Panc1 (cell line): ENCODE measurements around the gene CBFB. TPM values are rescaled to one million over a fixed set of nuclear protein-coding genes. Genes with fewer than 3 reads are reported as not detected.

Experiments used
- ATAC-seq: fragments of 200-7000 bp; cut with Tn5 transposase; 2 replicates; pipeline ENCODE4 v1.9.1; 2020; ENCODE audit warnings: mild to moderate bottlenecking, moderate library complexity
- BruUV-seq: library from RNA; stranded (reverse); fragments of 400-500 nt; replicated peaks from 2 replicates; lab custom pipeline; 2021; lab: Mats Ljungman, UMichigan
- CTCF ChIA-PET: fragments of 300-600 bp; sonication (Branson Sonifier 250); formaldehyde crosslinking; loops from one replicate; lab custom pipeline; 2022; ENCODE audit warnings: antibody characterized with exemption; lab: Charles Lee
- POLR2A ChIA-PET: fragments of 300-600 bp; sonication (Branson Sonifier 250); formaldehyde crosslinking; loops from one replicate; lab custom pipeline; 2022; ENCODE audit warnings: antibody characterized with exemption; lab: Charles Lee
- DNase-seq: peaks from one replicate; pipeline ENCODE4 v3.0.0-alpha.2; 2010; ENCODE audit warnings: low read depth, low spot score
- H3K27ac ChIP-seq: 2 replicates; pipeline ENCODE4 v1.5.1; 2011; ENCODE audit warnings: mild to moderate bottlenecking, low read length, inconsistent platforms
- H3K27me3 ChIP-seq: fragments of 200-500 bp; sonication (Bioruptor generic); 2 replicates; pipeline ENCODE4 v1.6.0; 2014; ENCODE audit warnings: low read length, inconsistent platforms; ENCODE audit not compliant: control insufficient read depth, insufficient read depth
- H3K36me3 ChIP-seq: fragments of 200-500 bp; sonication (Bioruptor generic); 2 replicates; pipeline ENCODE4 v1.5.1; 2014; ENCODE audit warnings: inconsistent platforms, mild to moderate bottlenecking, low read length, moderate library complexity; ENCODE audit not compliant: control insufficient read depth, insufficient read depth
- H3K4me1 ChIP-seq: 2 replicates; pipeline ENCODE4 v1.5.1; 2011; ENCODE audit warnings: inconsistent platforms, mild to moderate bottlenecking, low read length, moderate library complexity; ENCODE audit not compliant: control insufficient read depth, insufficient read depth
- H3K4me3 ChIP-seq, 2 experiments: 2 replicates each; pipeline ENCODE4 v1.5.1; 2011 to 2012; ENCODE audit warnings: low read depth in 2 of 2, low read length in 2 of 2, mild to moderate bottlenecking in 2 of 2, inconsistent platforms in 1 of 2, moderate library complexity in 1 of 2
- H3K9me3 ChIP-seq: fragments of 200-500 bp; sonication (Bioruptor generic); 2 replicates; pipeline ENCODE4 v1.5.1; 2014; ENCODE audit warnings: low read depth, mild to moderate bottlenecking, inconsistent platforms, low read length, moderate library complexity; ENCODE audit not compliant: control insufficient read depth, insufficient read depth
- POLR2AphosphoS5 ChIP-seq: IDR thresholded peaks from 2 replicates; pipeline ENCODE4 v1.6.1; 2012; ENCODE audit warnings: mild to moderate bottlenecking, low read depth, low read length, moderate library complexity
- SIN3A ChIP-seq: IDR thresholded peaks from 2 replicates; pipeline ENCODE4 v1.6.1; 2012; ENCODE audit warnings: low read depth, mild to moderate bottlenecking, low read length, moderate library complexity, borderline replicate concordance; ENCODE audit not compliant: insufficient read depth
- TCF7L2 ChIP-seq: IDR thresholded peaks from 2 replicates; pipeline ENCODE4 v1.6.1; 2011; ENCODE audit warnings: mild to moderate bottlenecking, low read depth, low read length, inconsistent platforms
- in situ Hi-C: cut with HindIII; loops from 2 replicates; pipeline ENCODE4 v1.10.0; 2016; ENCODE audit warnings: low sequenced_read_pairs, low pct_unique_long_range_greater_than_20kb
- intact Hi-C: fragments of 100-400 bp; cut with micrococcal nuclease; formaldehyde crosslinking; loops from one replicate; pipeline ENCODE4 v1.10.0; 2022; ENCODE audit not compliant: unreplicated experiment
- total RNA-seq: library from RNA; stranded (reverse); gene quantifications from one replicate; pipeline ENCODE4 v1.2.1, GENCODE V29; 2021; ENCODE audit not compliant: unreplicated experiment
- TF ChIP-seq, protein P1 (sequence below), 2 experiments: IDR thresholded peaks; 2 replicates each; pipeline ENCODE4 v1.6.1; 2011 to 2012; ENCODE audit warnings: low read depth in 2 of 2, control low read depth in 1 of 2, low read length in 1 of 2, mild to moderate bottlenecking in 1 of 2, moderate library complexity in 1 of 2; ENCODE audit not compliant: insufficient read depth in 1 of 2
- TF ChIP-seq, protein P2 (sequence below): fragments of 450-650 bp; IDR thresholded peaks from 2 replicates; pipeline ENCODE4 v1.5.1; 2017; ENCODE audit warnings: mild to moderate bottlenecking

CBFB gene
- total RNA-seq, 1 experiment from 2014 or later = 66.4 TPM

DNA sequence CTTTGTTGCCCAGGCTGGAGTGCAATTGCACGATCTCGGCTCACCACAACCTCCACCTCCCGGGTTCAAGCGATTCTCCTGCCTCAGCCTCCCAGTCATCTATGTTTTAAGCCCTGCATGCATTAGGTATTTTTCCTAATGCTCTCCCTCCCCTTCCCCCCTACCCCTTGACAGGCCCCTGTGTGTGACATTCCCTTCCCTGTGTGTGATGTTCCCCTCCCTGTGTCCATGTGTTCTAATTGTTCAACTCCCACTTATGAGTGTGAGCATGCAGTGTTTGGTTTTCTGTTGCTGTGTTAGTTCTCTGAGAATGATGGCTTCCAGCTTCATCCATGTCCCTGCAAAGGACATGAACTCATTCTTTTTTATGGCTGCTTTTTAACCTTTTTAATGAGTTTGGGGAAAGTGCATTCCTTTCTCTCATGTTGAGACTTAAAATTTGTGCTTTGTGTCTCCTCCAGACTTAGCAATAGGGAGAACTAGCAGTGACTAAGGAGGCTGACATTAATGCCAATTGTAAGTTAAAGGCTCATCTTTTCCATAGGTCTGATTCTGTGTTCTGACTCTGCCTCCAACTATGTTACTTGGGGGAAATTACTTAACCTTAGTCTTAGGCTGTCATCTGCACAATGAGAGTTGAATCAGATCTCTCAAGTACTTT lies 63.1 kb downstream of the CBFB start:
- H3K27ac ChIP-seq = no peak overlapping the region
- POLR2A ChIA-PET = no interaction called here
- in situ Hi-C loops = no loop called here
- intact Hi-C loops = no loop called here
- no peak for ATAC-seq
- BruUV-seq = no TSS peak
- CTCF ChIA-PET = no interaction called here
- no peak overlapping the region for H3K4me3 ChIP-seq
- no peak for TF ChIP-seq SIN3A
- no peak for TF ChIP-seq POLR2AphosphoS5
- TF ChIP-seq, protein P1, sequence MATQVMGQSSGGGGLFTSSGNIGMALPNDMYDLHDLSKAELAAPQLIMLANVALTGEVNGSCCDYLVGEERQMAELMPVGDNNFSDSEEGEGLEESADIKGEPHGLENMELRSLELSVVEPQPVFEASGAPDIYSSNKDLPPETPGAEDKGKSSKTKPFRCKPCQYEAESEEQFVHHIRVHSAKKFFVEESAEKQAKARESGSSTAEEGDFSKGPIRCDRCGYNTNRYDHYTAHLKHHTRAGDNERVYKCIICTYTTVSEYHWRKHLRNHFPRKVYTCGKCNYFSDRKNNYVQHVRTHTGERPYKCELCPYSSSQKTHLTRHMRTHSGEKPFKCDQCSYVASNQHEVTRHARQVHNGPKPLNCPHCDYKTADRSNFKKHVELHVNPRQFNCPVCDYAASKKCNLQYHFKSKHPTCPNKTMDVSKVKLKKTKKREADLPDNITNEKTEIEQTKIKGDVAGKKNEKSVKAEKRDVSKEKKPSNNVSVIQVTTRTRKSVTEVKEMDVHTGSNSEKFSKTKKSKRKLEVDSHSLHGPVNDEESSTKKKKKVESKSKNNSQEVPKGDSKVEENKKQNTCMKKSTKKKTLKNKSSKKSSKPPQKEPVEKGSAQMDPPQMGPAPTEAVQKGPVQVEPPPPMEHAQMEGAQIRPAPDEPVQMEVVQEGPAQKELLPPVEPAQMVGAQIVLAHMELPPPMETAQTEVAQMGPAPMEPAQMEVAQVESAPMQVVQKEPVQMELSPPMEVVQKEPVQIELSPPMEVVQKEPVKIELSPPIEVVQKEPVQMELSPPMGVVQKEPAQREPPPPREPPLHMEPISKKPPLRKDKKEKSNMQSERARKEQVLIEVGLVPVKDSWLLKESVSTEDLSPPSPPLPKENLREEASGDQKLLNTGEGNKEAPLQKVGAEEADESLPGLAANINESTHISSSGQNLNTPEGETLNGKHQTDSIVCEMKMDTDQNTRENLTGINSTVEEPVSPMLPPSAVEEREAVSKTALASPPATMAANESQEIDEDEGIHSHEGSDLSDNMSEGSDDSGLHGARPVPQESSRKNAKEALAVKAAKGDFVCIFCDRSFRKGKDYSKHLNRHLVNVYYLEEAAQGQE (IDR thresholded peaks at IDR 0.05; ENCODE audit: insufficient read depth in 1 of 2, low read depth in 2 of 2, low read length in 1 of 2) = no peak
- TF ChIP-seq, protein P2, sequence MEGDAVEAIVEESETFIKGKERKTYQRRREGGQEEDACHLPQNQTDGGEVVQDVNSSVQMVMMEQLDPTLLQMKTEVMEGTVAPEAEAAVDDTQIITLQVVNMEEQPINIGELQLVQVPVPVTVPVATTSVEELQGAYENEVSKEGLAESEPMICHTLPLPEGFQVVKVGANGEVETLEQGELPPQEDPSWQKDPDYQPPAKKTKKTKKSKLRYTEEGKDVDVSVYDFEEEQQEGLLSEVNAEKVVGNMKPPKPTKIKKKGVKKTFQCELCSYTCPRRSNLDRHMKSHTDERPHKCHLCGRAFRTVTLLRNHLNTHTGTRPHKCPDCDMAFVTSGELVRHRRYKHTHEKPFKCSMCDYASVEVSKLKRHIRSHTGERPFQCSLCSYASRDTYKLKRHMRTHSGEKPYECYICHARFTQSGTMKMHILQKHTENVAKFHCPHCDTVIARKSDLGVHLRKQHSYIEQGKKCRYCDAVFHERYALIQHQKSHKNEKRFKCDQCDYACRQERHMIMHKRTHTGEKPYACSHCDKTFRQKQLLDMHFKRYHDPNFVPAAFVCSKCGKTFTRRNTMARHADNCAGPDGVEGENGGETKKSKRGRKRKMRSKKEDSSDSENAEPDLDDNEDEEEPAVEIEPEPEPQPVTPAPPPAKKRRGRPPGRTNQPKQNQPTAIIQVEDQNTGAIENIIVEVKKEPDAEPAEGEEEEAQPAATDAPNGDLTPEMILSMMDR = no peak
- TF ChIP-seq TCF7L2 = no peak
- H3K9me3 ChIP-seq = no peaks in the 10 kb centered on the region
- DNase-seq = no peak
- no peaks in the 10 kb centered on the region for H3K27me3 ChIP-seq
- H3K4me1 ChIP-seq = no peaks in the 10 kb centered on the region
- no peaks in the 10 kb centered on the region; the same call in 1 of the 2 replicates for H3K36me3 ChIP-seq

DNA sequence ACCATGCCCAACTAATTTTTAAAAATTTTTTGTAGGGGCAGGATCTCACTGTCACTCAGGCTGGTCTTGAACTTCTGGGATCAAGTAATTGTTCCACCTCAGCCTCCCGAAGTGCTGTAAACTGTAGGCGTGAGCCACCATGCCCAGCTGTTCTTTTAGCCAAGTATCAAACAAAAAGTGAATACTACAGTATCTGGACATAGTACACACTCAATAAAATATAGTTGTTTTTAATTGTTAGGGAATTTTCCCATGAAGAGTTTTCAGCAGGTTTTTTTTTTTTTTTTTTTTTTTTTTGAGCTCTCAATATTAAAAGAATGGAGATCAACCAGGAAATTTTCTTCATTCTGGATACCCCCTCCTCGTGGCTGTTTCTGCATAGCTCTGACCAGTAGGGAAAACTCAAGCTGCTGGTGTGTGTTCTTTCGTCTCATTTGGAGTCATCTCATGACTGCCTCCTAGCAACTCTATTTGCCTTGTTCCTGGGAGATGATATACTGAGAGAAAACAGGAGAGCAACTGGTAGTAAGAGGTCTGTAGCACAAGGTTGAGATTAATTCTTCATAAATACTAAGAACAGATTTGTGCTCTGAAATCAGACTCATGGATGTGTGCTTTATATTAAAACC lies 64.3 kb downstream of the CBFB start:
- intact Hi-C loops (no loop called here), in situ Hi-C loops (no loop called here)
- H3K9me3 ChIP-seq = no peaks in the 10 kb centered on the region
- BruUV-seq = no TSS peak
- no peak overlapping the region for H3K27ac ChIP-seq
- DNase-seq (no peak), ATAC-seq (no peak)
- ChIA-PET POLR2A (no interaction called here), CTCF (no interaction called here)
- no peak for TF ChIP-seq POLR2AphosphoS5
- no peak for TF ChIP-seq SIN3A
- TF ChIP-seq, protein P1 (IDR thresholded peaks at IDR 0.05; ENCODE audit: insufficient read depth in 1 of 2, low read depth in 2 of 2, low read length in 1 of 2) = no peak
- no peak for TF ChIP-seq TCF7L2
- TF ChIP-seq, protein P2 = no peak
- no peaks in the 10 kb centered on the region for H3K27me3 ChIP-seq
- no peak overlapping the region for H3K4me3 ChIP-seq
- H3K4me1 ChIP-seq = no peaks in the 10 kb centered on the region
- H3K36me3 ChIP-seq = no peaks in the 10 kb centered on the region; the same call in 1 of the 2 replicates
